ENCODE data around the gene KRTAP4-11. TPM values are rescaled to one million over a fixed set of nuclear protein-coding genes. Genes with fewer than 3 reads are reported as not detected.
"Not testable (repeated sequence)": the region's sequence is repeated elsewhere in the genome, so short reads cannot be mapped to it uniquely, and the experiment has no call there.

The KRTAP4-11 gene
- total RNA-seq, 1 experiment from 2014 or later = not detected

GRCh38 chr17:41098042-41098441 lies 20.1 kb downstream of the KRTAP4-11 start, which contains the start of gene KRTAP4-8:
Gene KRTAP4-8, minus strand, starts transcription at chr17:41098142. Its CDS starts 58 bp downstream, at chr17:41098084.
- Histone ChIP-seq H3K9me3 (ENCODE audit: control insufficient read depth, insufficient read depth, low read depth, low read length) (no peaks in the 10 kb centered on the region), H3K4me1 (ENCODE audit: control insufficient read depth, insufficient read depth, low read length) (no peaks in the 10 kb centered on the region), H3K36me3 (ENCODE audit: control insufficient read depth, insufficient read depth, low read length) (no peaks in the 10 kb centered on the region), H3K4me3 (ENCODE audit: low read depth in 2 of 2, low read length in 2 of 2) (no peak within 1 kb of the TSS), H3K27me3 (ENCODE audit: control insufficient read depth, insufficient read depth, low read length) (no peaks in the 10 kb centered on the region), H3K27ac (ENCODE audit: low read length) (no peak within 1 kb of the TSS)
- intact Hi-C loops (cut with micrococcal nuclease; ENCODE audit: unreplicated experiment) (no loop called here), in situ Hi-C loops (cut with HindIII; ENCODE audit: low pct_unique_long_range_greater_than_20kb, low sequenced_read_pairs) (no loop called here)
- CTCF ChIA-PET = no interaction called here
- BruUV-seq (replicated peaks) = no TSS peak
- DNase-seq (ENCODE audit: low read depth, low spot score) (no peak), ATAC-seq (no peak)
- TF ChIP-seq SIN3A (IDR thresholded peaks at IDR 0.05; ENCODE audit: borderline replicate concordance, insufficient read depth, low read depth, low read length) (no peak), REST (IDR thresholded peaks at IDR 0.05; ENCODE audit: insufficient read depth in 1 of 2, low read depth in 2 of 2, low read length in 1 of 2) (no peak), CTCF (IDR thresholded peaks at IDR 0.05) (no peak), TCF7L2 (IDR thresholded peaks at IDR 0.05; ENCODE audit: low read depth, low read length) (no peak), POLR2AphosphoS5 (IDR thresholded peaks at IDR 0.05; ENCODE audit: low read depth, low read length) (no peak)
- POLR2A ChIA-PET = no interaction called here

- intact Hi-C loops (cut with micrococcal nuclease; ENCODE audit: unreplicated experiment) (no loop called here), in situ Hi-C loops (cut with HindIII; ENCODE audit: low pct_unique_long_range_greater_than_20kb, low sequenced_read_pairs) (no loop called here)
- ATAC-seq (no peak), DNase-seq (ENCODE audit: low read depth, low spot score) (no peak)
- H3K4me3 ChIP-seq (ENCODE audit: low read depth in 2 of 2, low read length in 2 of 2) = no peak overlapping the region
- no peaks in the 10 kb centered on the region for H3K36me3 ChIP-seq (ENCODE audit: control insufficient read depth, insufficient read depth, low read length)
- TF ChIP-seq POLR2AphosphoS5 (IDR thresholded peaks at IDR 0.05; ENCODE audit: low read depth, low read length) = no peak
- no peak for TF ChIP-seq REST (IDR thresholded peaks at IDR 0.05; ENCODE audit: insufficient read depth in 1 of 2, low read depth in 2 of 2, low read length in 1 of 2)
- TF ChIP-seq TCF7L2 (IDR thresholded peaks at IDR 0.05; ENCODE audit: low read depth, low read length) = no peak
- no peak for TF ChIP-seq CTCF (IDR thresholded peaks at IDR 0.05)
- no peak for TF ChIP-seq SIN3A (IDR thresholded peaks at IDR 0.05; ENCODE audit: borderline replicate concordance, insufficient read depth, low read depth, low read length)
- H3K27ac ChIP-seq (ENCODE audit: low read length) = no peak overlapping the region
- no TSS peak for BruUV-seq (replicated peaks)
- CTCF ChIA-PET = no interaction called here
- POLR2A ChIA-PET = no interaction called here
- no peaks in the 10 kb centered on the region for H3K27me3 ChIP-seq (ENCODE audit: control insufficient read depth, insufficient read depth, low read length)
- H3K4me1 ChIP-seq (ENCODE audit: control insufficient read depth, insufficient read depth, low read length) = no peaks in the 10 kb centered on the region
- no peaks in the 10 kb centered on the region for H3K9me3 ChIP-seq (ENCODE audit: control insufficient read depth, insufficient read depth, low read depth, low read length)
Measured at GRCh38 chr17:41096055-41096454, 22.1 kb downstream of the KRTAP4-11 start.

- CTCF ChIA-PET = interaction anchor here (0.7 kb wide), 1 partner anchor 59 kb away, joined by 4 read pairs; no protein-coding TSS in a partner anchor
- ATAC-seq; H3K27ac ChIP-seq (ENCODE audit: low read length); H3K27me3 ChIP-seq (ENCODE audit: control insufficient read depth, insufficient read depth, low read length); H3K36me3 ChIP-seq (ENCODE audit: control insufficient read depth, insufficient read depth, low read length); intact Hi-C loops (cut with micrococcal nuclease; ENCODE audit: unreplicated experiment); DNase-seq (ENCODE audit: low read depth, low spot score); H3K9me3 ChIP-seq (ENCODE audit: control insufficient read depth, insufficient read depth, low read depth, low read length); POLR2A ChIA-PET; H3K4me1 ChIP-seq (ENCODE audit: control insufficient read depth, insufficient read depth, low read length); BruUV-seq (replicated peaks); H3K4me3 ChIP-seq (ENCODE audit: low read depth in 2 of 2, low read length in 2 of 2); in situ Hi-C loops (cut with HindIII; ENCODE audit: low pct_unique_long_range_greater_than_20kb, low sequenced_read_pairs): not testable (repeated sequence)
Measured at GRCh38 chr17:41088760-41089352, 29.3 kb downstream of the KRTAP4-11 start.

Data from Panc1 (cell line).